Right lobe of liver (tissue), 6 donors: ENCODE measurements around the gene SLC15A4. TPM values are rescaled to one million over a fixed set of nuclear protein-coding genes. Genes with fewer than 3 reads are reported as not detected.

Experiments
- ATAC-seq, 4 donors: fragments of 200-7000 bp; cut with Tn5 transposase; one replicate each; pipeline ENCODE4 v1.9.1; 2020; ENCODE audit warnings: mild to moderate bottlenecking in 4 of 4, moderate library complexity in 4 of 4
- DNase-seq, 3 donors: peaks; one replicate each; pipeline ENCODE4 v3.0.0-alpha.2; 2020
- H3K27ac ChIP-seq, 3 donors: fragments of 200-600 bp; one replicate each; pipeline ENCODE4 v1.8.0; 2022
- H3K27me3 ChIP-seq, 2 donors: fragments of 200-600 bp; one replicate each; pipeline ENCODE4 v1.8.0; 2022
- H3K36me3 ChIP-seq, 4 donors: fragments of 200-600 bp; sonication (generic) in 1 of 4; one replicate each; pipeline versions ENCODE4 v1.5.1 to v1.8.0; 2017 to 2022; ENCODE audit warnings: control low read depth in 1 of 4
- H3K4me1 ChIP-seq, 4 donors: fragments of 200-600 bp; sonication (generic) in 1 of 4; one replicate each; pipeline versions ENCODE4 v1.5.1 to v1.8.0; 2017 to 2022; ENCODE audit warnings: control low read depth in 1 of 4
- H3K4me3 ChIP-seq, 3 donors: fragments of 200-600 bp; one replicate each; pipeline ENCODE4 v1.8.0; 2022
- H3K9me3 ChIP-seq, 4 donors: fragments of 200-600 bp; sonication (generic) in 1 of 4; one replicate each; pipeline versions ENCODE4 v1.5.1 to v1.8.0; 2017 to 2022; ENCODE audit warnings: control low read depth in 1 of 4
- POLR2A ChIP-seq: fragments of 450-650 bp; IDR thresholded peaks from one replicate; pipeline ENCODE4 v1.6.1; 2017; ENCODE audit warnings: antibody characterized with exemption, mild to moderate bottlenecking
- WGBS: methylation state at CpG from one replicate; pipeline ENCODE4 v1.1.6; 2018; ENCODE audit warnings: low coverage, low lambda C conversion rate; ENCODE audit not compliant: insufficient coverage; ENCODE audit errors: missing lambda C conversion rate; 5-methylcytosine and 5-hydroxymethylcytosine counted together
- intact Hi-C, 2 donors: fragments of 100-400 bp; cut with DNase I; formaldehyde crosslinking; loops; one replicate each; pipeline versions ENCODE4 v1.11.2 to v1.14.1; 2022
- total RNA-seq, 6 experiments: library from RNA; depleted of rRNA in 2 of 6; stranded (reverse); fragments of >200 nt in 2 of 6; fragmentation: NEBNext Ultra II Directional in 3 of 6; extraction: Animal tissue kit (Norgen Biotek cat#: 25700) in 3 of 6; gene quantifications; one replicate each; pipeline versions ENCODE4 v1.1.0 to v1.2.4, GENCODE V29; 2016 to 2023
- TF ChIP-seq, protein P1 (sequence below), 4 donors: fragments of 200-600 bp in 3 of 4; fragments of 450-650 bp in 1 of 4; IDR thresholded peaks; one replicate each; pipeline versions ENCODE4 v1.5.1 to v1.8.0; 2016 to 2022; ENCODE audit warnings: antibody characterized with exemption in 4 of 4, mild to moderate bottlenecking in 2 of 4
- donor health status: DM: no; HTN: yes; CAD: no.
- donor health status: DM: no; HTN: no; CAD: no.
- donor health status: DM: no; HTN: no; CAD: no.
- donor health status: DM: no; HTN: yes; CAD: no.
- donor health status: DM: no; HTN: yes; CAD: no.

Gene SLC15A4
- total RNA-seq, 6 experiments from 2014 or later, result 10.7 to 49.2 (median 25.5) TPM

DNA sequence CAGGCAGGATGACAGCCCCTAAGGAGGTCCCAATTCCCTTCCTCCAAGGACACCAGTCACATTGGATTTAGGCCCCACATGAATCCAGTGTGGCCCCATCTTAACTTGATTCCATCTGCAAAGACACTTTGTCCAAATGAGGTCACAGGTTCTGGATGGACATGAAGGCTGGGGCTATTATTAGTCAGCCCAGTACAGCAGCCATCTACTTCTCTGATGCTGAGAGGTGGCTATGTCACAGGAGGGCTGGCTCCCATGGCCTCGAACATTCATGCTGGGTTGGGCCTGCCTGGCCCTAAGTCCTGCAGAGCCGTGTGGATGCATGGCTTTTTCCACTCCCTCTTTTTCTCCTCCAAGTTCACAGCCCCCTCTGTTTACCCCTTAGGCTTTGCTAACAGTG is 35.9 kb downstream of the SLC15A4 start:
- ATAC-seq, result no peak
- intact Hi-C loops, result no loop called here
- WGBS, result 60% methylated on average over 1 of the region's 2 CpGs
- Histone ChIP-seq H3K27ac (no peak overlapping the region), H3K4me3 (no peak overlapping the region), H3K36me3 (peaks cover 0 to 8% (median 4%) of the 10 kb centered on the region in 4 donors), H3K9me3 (no peaks in the 10 kb centered on the region), H3K27me3 (no peaks in the 10 kb centered on the region), H3K4me1 (peaks cover 0 to 6% (median 0%) of the 10 kb centered on the region in 4 donors)
- TF ChIP-seq, protein P1, sequence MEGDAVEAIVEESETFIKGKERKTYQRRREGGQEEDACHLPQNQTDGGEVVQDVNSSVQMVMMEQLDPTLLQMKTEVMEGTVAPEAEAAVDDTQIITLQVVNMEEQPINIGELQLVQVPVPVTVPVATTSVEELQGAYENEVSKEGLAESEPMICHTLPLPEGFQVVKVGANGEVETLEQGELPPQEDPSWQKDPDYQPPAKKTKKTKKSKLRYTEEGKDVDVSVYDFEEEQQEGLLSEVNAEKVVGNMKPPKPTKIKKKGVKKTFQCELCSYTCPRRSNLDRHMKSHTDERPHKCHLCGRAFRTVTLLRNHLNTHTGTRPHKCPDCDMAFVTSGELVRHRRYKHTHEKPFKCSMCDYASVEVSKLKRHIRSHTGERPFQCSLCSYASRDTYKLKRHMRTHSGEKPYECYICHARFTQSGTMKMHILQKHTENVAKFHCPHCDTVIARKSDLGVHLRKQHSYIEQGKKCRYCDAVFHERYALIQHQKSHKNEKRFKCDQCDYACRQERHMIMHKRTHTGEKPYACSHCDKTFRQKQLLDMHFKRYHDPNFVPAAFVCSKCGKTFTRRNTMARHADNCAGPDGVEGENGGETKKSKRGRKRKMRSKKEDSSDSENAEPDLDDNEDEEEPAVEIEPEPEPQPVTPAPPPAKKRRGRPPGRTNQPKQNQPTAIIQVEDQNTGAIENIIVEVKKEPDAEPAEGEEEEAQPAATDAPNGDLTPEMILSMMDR (IDR thresholded peaks at IDR 0.05), result no peak
- TF ChIP-seq POLR2A, result no peak
- no peak for DNase-seq

DNA sequence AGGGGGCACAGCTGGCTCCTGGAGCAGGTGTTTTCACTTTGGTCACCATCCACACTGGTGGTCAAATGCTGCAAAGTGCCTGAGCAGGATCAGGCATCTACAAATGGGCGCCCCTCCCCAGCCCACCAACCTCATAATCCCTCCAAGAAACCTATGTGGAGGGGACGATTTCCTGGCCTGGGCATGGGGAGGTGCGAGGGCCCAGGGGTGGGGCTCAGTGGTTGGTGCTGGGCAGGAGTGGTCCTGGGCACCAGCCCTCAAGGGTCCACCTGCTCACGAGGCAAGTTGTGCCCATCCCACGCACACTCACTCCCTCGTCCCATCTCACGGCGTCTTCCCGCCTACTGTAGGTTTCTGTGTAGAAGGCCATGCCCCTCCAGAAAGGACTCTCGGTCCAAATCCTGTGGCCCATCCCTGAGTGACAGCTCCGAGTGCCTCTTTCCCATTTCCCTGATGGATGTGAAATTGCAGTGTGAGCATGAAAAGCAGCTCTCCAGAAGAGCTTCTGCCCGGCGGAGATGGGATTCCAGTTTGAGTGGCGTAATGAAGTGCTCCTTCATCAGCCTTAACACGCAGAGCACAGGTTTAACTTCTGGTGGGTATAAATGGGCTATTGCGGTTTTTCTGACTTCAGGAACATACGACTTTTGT is 36.9 kb downstream of the SLC15A4 start:
- no peak overlapping the region for H3K4me3 ChIP-seq

DNA sequence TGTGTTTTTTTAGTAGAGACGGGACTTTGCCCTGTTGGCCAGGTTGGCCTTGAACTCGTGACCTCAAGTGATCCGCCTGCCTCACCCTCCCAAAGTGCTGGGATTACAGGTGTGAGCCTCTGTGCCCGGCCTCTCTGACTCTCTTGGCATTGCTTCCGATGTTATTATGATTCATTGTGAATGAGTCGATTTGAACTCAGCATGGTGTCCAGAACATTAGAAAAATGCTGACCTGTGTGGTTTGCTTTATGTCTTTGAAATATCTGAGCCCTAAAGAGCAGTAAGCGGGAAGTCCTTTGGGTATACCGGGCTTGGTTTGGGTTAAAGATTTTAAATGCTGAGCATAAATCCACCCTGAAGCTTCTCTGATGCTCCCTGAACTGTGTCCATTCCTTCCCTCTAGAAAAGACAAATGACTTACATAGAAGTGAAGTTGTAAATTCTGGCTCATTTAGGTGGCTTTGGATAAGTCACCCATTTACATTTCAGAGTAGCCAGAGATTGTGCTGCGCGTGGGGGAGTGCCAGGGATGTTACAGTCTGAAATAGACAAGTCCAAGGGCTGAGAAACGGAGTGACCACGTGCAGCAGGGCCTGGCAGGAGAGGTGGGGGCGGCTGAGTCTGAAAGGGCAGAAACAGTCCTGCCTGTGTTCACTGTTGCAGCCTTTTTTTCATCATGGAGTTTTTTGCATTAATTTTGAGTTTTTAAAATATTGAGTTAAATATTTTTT is 39.6 kb downstream of the SLC15A4 start:
- intact Hi-C loops, result no loop called here
- no peak overlapping the region for H3K27ac ChIP-seq
- no peak for TF ChIP-seq POLR2A
- TF ChIP-seq, protein P1 (IDR thresholded peaks at IDR 0.05), result no peak

More for the DNA sequence above, 36.9 kb downstream of the SLC15A4 start:
- 88% methylated on average over 7 of the region's 17 CpGs for WGBS
- H3K9me3 ChIP-seq, result no peaks in the 10 kb centered on the region
- ATAC-seq (no peak), DNase-seq (no peak)
- TF ChIP-seq POLR2A, result no peak
- TF ChIP-seq, protein P1 (IDR thresholded peaks at IDR 0.05), result no peak
- intact Hi-C loops, result no loop called here
- no peaks in the 10 kb centered on the region for H3K27me3 ChIP-seq
- H3K36me3 ChIP-seq, result peaks cover 0 to 2% (median 0%) of the 10 kb centered on the region in 4 donors
- H3K27ac ChIP-seq, result no peak overlapping the region
- H3K4me1 ChIP-seq, result peaks cover 0 to 6% (median 0%) of the 10 kb centered on the region in 4 donors

DNA sequence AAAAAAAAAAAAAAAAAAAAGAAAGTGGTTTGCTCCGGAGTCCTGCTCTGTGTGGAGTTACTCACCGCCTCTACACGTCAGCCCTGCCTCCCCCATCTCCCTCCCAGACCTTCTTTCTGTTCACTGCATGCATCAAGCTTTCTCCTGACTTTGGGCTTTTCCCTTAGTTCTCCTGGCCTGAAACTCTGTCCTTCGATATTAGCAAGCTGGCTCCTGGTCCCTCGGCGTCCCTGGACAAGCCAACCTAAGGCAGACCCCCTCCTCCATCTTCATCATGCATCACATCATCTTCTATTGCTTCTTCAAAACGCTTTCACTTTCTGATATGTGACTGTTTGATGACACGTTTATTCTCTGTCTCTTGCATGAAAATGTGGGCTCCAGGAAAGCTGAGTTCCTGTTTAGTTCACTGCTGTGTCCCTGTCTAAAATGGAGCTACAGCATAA is 40.6 kb downstream of the SLC15A4 start:
- intact Hi-C loops, result no loop called here
- Histone ChIP-seq H3K4me3 (no peak overlapping the region), H3K9me3 (no peaks in the 10 kb centered on the region), H3K4me1 (peaks cover 0 to 6% (median 0%) of the 10 kb centered on the region in 4 donors), H3K36me3 (no peaks in the 10 kb centered on the region), H3K27ac (no peak overlapping the region), H3K27me3 (no peaks in the 10 kb centered on the region)
- TF ChIP-seq, protein P1 (IDR thresholded peaks at IDR 0.05), result no peak
- TF ChIP-seq POLR2A, result no peak
- DNase-seq (no peak), ATAC-seq (peak in 1 of 4 donors; percentile 7)
- WGBS, result 62% methylated on average over 8 of the region's 8 CpGs

More for the DNA sequence above, 39.6 kb downstream of the SLC15A4 start:
- WGBS, result 45% methylated on average over 9 of the region's 13 CpGs
- Histone ChIP-seq H3K27me3 (no peaks in the 10 kb centered on the region), H3K4me3 (no peak overlapping the region), H3K36me3 (no peaks in the 10 kb centered on the region), H3K9me3 (no peaks in the 10 kb centered on the region), H3K4me1 (peaks cover 0 to 6% (median 0%) of the 10 kb centered on the region in 4 donors)
- peak in 1 of 3 donors; percentile 44 for DNase-seq
- peak; percentile 43 to 69 (median 62) for ATAC-seq
